C4-2B (cell line): ENCODE results near the gene NCMAP.
"Not testable (repeated sequence)": the region's sequence is repeated elsewhere in the genome, so short reads cannot be mapped to it uniquely, and the experiment has no call there.

Source experiments
- H3K27ac ChIP-seq: fragments of 450-650 bp; 2 replicates; pipeline ENCODE4 v1.5.1; 2017
- CTCF ChIP-seq: fragments of 450-650 bp; conservative IDR thresholded peaks from 2 replicates; pipeline ENCODE4 v1.5.1; 2017; ENCODE audit warnings: mild to moderate bottlenecking
- ZFX ChIP-seq: fragments of 450-650 bp; IDR thresholded peaks from 2 replicates; pipeline ENCODE4 v1.6.1; 2017

NCMAP gene

GRCh38 chr1:24555591-24556413, at the start of gene NCMAP:
Gene NCMAP (plus strand): TSS chr1:24556087. CDS start chr1:24595431, 39,344 bp downstream.
- H3K27ac ChIP-seq: no peak within 1 kb of the TSS
- TF ChIP-seq ZFX: no peak
- TF ChIP-seq CTCF: no peak

- no peak overlapping the region for H3K27ac ChIP-seq
- no peak for TF ChIP-seq CTCF
- TF ChIP-seq ZFX: no peak
These were observed 49.1 kb upstream of the NCMAP start for GRCh38 chr1:24506691-24507381.

DNA sequence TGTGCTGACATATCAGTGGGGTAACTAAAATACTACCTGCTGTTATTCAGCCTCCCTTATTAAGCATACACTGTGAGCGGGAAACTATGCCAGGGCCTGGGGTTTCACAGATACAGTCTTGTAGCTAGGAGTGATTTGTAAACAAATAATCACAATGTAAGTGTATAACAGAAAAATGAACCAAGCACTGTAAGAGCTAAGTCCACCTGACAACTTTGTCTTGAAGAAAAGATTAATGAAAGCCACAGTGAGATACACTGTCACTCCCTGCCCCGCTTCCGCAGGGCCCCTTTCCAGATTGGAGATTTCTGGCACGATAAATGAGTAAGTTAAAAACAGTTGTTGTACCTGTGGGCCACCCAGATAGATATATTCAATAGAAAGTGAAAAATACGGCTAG, 48.5 kb upstream of the NCMAP start:
- H3K27ac ChIP-seq: peak overlapping the region; percentile 25; the same call in 1 of the 2 replicates
- TF ChIP-seq CTCF: no peak
- no peak for TF ChIP-seq ZFX

DNA sequence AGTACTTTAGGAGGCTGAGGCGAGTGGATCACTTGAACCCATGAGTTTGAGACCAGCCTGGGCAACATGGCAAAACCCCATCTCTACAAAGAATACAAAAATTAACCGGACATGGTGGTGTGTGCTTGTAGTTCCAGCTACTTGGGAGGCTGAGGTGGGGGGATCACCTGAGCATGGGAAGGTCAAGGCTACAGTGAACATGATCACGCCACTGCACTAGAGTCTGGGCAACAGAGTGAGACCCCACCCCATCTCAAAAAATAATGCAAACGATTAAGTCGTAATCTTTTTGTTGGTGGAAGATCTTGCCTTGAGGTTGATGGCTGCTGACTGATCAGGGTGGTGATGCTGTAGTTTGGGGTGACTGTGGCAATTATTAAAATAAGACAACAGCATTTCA, 47.0 kb upstream of the NCMAP start:
- H3K27ac ChIP-seq: no peak overlapping the region
- TF ChIP-seq CTCF (no peak), ZFX (no peak)

DNA sequence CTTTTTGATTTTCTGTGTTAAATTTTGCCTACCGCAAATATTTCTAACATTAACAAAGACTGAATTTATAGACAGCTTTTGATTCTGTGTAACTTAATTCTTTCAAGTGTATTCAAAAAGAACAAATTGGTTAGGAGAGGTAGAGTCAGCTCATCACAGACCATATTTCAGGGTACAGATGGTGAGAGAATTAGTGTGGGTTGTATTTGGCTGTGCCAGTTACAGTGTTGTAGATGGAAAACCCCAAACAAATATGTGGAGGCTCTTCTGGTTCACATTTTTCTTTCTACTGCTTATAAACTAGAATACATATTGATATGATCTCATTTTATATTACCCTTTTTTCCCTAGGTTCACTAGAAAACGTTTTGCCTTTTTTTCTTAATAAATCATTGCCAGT, 42.2 kb upstream of the NCMAP start:
- TF ChIP-seq CTCF: no peak
- no peak for TF ChIP-seq ZFX

DNA sequence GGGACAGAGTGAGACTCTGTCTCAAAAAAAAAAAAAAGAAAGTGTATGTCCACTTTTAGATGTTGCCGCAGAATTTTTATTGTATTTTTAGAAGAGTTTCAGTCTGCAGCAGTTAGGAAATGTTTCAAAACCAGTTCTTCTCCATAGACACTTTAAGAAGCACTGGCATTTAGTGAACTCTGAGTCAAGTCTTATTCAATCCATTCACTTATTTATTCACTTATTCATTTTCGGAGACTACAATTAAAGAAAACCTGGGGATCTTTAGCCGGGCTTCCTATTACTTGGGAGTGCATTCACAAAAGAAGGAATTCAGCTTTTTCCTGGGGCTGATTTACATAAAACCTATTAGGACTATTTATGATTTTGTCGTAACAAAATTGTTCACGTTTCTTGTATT, 40.9 kb upstream of the NCMAP start:
- TF ChIP-seq CTCF (no peak), ZFX (no peak)
- H3K27ac ChIP-seq: no peak overlapping the region

More for the DNA sequence above, 42.2 kb upstream of the NCMAP start:
- H3K27ac ChIP-seq: no peak overlapping the region

DNA sequence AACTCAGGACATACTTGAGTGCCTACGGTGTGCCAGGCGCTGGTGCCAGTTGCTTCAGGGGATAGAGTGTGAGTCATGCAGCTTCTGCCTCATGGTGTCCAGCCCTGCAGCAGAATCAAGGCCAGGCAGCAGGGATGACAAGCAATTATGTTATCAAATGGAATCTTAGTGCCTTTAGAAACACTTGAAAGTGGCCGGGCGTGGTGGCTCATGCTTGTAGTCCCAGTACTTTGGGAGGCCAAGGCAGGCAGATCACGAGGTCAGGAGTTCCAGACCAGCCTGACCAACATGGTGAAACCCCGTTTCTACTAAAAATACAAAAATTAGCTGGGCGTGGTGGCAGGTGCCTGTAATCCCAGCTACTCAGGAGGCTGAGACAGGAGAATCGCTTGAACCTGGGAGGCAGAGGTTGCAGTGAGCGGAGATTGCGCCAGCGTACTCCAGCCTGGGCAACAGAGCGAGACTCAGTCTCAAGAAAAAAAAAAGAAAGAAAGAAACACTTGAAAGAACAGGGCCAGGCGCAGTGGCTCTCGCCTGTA, 40.1 kb upstream of the NCMAP start:
- not testable (repeated sequence) for H3K27ac ChIP-seq
